Measurements from ENCODE around the gene GNGT2.

DNA sequence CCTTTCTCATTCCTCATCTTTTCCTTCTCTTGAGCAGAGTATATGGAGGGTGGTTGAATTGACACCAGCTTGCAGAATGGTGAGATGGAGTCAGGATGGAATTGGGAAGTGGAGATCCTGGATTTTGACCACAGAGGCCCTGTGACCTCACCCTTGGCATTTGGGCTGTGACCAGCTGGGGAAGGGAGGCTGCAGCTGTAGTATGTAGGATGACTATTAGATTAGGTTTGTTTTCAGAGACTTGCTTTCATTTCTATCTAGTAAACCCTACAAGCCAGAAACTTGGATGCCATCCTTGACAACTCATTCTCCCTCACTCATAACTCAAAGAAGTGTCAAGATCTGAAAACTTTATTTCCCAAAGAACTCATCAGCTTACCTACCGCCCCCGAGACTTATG, 5.9 kb downstream of the GNGT2 start:
- TF ChIP-seq TAF1 (IDR thresholded peaks at IDR 0.05; ENCODE audit: low read depth) (no peak), RAD21 (IDR thresholded peaks at IDR 0.05; ENCODE audit: low read depth) (no peak), CEBPB (IDR thresholded peaks at IDR 0.05) (no peak), CREB1 (IDR thresholded peaks at IDR 0.05; ENCODE audit: low read depth) (no peak), FOXM1 (IDR thresholded peaks at IDR 0.05; ENCODE audit: borderline replicate concordance, low read depth) (no peak)
- TF ChIP-seq, protein P1, sequence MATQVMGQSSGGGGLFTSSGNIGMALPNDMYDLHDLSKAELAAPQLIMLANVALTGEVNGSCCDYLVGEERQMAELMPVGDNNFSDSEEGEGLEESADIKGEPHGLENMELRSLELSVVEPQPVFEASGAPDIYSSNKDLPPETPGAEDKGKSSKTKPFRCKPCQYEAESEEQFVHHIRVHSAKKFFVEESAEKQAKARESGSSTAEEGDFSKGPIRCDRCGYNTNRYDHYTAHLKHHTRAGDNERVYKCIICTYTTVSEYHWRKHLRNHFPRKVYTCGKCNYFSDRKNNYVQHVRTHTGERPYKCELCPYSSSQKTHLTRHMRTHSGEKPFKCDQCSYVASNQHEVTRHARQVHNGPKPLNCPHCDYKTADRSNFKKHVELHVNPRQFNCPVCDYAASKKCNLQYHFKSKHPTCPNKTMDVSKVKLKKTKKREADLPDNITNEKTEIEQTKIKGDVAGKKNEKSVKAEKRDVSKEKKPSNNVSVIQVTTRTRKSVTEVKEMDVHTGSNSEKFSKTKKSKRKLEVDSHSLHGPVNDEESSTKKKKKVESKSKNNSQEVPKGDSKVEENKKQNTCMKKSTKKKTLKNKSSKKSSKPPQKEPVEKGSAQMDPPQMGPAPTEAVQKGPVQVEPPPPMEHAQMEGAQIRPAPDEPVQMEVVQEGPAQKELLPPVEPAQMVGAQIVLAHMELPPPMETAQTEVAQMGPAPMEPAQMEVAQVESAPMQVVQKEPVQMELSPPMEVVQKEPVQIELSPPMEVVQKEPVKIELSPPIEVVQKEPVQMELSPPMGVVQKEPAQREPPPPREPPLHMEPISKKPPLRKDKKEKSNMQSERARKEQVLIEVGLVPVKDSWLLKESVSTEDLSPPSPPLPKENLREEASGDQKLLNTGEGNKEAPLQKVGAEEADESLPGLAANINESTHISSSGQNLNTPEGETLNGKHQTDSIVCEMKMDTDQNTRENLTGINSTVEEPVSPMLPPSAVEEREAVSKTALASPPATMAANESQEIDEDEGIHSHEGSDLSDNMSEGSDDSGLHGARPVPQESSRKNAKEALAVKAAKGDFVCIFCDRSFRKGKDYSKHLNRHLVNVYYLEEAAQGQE (IDR thresholded peaks at IDR 0.05; ENCODE audit: low read depth) = no peak
